ENCODE measurements around the gene CCDC90B. TPM values are rescaled to one million over a fixed set of nuclear protein-coding genes. Genes with fewer than 3 reads are reported as not detected.

Gene CCDC90B
- total RNA-seq, 1 experiment from 2014 or later = 49.8 TPM

GRCh38 chr11:83235825-83236224 is 50.3 kb downstream of the CCDC90B start:
- DNase-seq (ENCODE audit: low spot score) = no peak

GRCh38 chr11:83223457-83223856 is 62.7 kb downstream of the CCDC90B start:
- no peak for DNase-seq (ENCODE audit: low spot score)

GRCh38 chr11:83222499-83222898 is 63.7 kb downstream of the CCDC90B start:
- DNase-seq (ENCODE audit: low spot score) = no peak

GRCh38 chr11:83221694-83222093 is 64.5 kb downstream of the CCDC90B start:
- DNase-seq (ENCODE audit: low spot score) = no peak

DNA sequence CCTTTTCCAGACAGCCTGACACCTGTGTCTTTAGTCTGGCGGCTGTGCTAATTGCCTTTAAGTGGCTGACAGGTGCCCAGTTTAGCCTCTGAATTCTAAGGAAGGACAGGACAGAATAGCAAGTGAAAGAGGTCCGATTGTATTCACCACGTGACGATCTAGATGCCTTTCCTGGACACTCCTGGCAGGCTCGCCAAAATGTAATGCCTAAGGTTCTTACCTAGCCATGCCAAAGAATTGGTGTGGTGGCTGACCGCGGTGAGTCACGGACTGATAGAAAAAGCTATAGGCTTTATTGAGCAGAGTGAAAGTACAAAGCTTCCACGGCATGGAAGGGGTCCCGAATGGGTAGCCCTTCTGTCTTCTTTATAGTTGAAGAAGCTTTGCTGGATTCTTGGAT is 65.9 kb downstream of the CCDC90B start:
- no peak for DNase-seq (ENCODE audit: low spot score)

DNA sequence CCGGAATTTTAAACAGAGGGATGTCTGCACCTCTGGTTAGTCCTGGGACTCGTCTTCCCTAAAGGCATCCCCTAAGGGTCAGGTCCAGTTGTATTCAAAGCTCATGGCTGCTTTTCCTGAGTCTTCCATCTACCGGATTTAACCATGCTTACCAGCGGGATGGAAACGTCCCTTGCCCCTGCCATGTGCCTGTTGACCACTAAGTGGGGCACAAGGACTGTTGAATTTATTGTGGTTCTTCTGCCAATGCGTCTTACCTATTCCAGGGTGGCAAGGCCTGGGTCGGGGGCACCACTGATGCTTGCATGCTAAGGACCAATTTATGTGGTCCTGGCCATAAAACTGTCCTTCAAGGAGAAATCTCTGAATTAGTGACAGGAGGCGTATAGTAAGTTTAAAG is 67.1 kb downstream of the CCDC90B start:
- DNase-seq (ENCODE audit: low spot score) = no peak

Other genes starting within 250 kb of the CCDC90B start
- gene RAB30, start 214.5 kb downstream of the CCDC90B start, total RNA-seq (2014; rRNA removed; shearing (Covaris generic)) = 15.3 and 16.9 TPM in 2 replicates
- gene PCF11, start 129.2 kb downstream of the CCDC90B start, total RNA-seq (2014; rRNA removed; shearing (Covaris generic)) = 18.9 and 20.7 TPM in 2 replicates
- gene ANKRD42, start 92.7 kb downstream of the CCDC90B start, total RNA-seq (2014; rRNA removed; shearing (Covaris generic)) = 3.9 and 4.9 TPM in 2 replicates

Measured in H4 (cell line).